HG02884 (cell line): ENCODE results near the gene COL8A1.

Source experiments
- ATAC-seq: cut with Tn5 transposase; IDR thresholded peaks from one replicate; pipeline ENCODE4 v1.9.1; 2021; ENCODE audit warnings: mild to moderate bottlenecking, moderate library complexity; ENCODE audit not compliant: unreplicated experiment

Gene COL8A1

DNA sequence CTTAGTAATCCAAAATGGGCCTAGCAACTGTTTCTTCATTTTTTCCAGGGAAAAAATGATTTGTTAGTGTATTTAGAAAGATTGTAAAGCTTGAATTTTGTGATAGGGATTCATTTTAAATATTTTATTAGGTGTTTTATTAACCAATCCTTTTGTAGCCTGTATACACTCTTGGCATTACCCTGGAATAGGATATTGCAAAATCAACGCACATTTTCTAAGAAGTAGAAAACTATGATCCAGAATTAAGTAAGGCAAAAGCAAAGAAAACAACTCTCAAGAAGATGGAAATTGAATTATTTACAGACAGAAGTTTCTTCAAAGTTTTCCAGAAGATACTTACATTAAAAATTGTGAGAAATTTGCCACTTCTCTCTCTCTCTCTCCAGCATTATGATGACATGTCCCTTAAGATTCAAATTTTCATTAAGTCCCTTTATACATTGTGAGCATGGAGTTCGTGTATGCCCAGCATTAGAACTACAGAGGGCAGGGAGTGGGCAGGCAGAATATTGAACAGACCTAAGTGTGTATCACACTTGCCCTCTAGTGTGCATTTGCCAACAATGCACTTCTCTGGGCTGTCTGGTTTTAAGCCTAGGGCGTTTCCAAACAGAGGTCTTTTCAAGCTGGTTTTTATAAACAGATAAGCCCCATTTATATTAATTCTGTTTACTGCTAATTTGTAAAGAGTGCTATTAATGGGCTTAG is 150.8 kb downstream of the COL8A1 start:
- peak; percentile 98 for ATAC-seq

DNA sequence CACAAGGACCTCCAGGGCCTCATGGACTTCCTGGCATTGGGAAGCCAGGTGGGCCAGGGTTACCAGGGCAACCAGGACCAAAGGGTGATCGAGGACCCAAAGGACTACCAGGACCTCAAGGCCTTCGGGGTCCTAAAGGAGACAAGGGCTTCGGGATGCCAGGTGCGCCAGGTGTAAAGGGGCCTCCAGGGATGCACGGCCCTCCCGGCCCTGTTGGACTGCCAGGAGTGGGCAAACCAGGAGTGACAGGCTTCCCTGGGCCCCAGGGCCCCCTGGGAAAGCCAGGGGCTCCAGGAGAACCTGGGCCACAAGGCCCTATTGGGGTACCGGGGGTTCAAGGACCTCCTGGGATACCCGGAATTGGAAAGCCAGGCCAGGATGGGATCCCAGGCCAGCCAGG is 156.1 kb downstream of the COL8A1 start:
- no peak for ATAC-seq

DNA sequence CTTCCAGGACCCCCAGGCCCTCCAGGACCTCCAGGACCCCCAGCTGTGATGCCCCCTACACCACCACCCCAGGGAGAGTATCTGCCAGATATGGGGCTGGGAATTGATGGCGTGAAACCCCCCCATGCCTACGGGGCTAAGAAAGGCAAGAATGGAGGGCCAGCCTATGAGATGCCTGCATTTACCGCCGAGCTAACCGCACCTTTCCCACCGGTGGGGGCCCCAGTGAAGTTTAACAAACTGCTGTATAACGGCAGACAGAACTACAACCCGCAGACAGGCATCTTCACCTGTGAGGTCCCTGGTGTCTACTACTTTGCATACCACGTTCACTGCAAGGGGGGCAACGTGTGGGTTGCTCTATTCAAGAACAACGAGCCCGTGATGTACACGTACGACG is 157.2 kb downstream of the COL8A1 start:
- no peak for ATAC-seq

DNA sequence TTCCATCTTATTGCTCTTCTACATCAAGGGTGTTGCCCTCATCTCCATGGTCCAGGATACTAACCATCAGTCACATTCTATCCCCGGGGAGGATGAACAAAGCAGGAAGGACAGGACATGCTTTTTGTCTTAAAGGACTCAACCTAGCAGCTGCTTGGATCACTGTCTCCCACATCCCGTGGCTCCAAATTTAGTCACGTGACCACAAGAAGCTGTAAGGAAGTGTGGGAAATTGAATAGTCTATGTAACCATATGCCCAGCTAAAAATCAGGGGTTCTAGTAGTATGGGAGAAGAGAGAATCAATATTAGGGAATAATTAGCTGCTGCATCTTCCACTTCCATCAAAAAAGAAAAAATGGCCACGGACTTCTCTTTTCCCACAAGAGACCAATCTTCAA is 161.0 kb downstream of the COL8A1 start:
- no peak for ATAC-seq

DNA sequence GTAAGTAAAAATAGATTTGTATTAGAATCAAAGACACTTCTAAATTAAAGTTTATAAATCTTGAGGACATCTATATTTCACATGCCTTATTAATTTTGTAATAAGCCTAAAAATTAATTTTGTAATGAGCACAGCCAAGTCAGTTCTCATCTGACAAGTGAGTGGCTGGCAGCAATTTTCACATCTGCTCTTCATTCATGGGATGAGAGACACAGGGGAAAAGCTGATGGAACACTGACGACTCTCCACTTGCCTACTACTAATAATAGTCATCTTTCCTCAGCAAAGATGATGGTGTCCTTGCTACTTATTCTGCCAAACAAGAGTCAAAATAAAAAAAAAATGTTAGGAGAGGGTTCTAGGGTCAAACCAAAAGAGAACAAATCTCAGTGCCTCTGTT is 164.9 kb downstream of the COL8A1 start:
- ATAC-seq = no peak

DNA sequence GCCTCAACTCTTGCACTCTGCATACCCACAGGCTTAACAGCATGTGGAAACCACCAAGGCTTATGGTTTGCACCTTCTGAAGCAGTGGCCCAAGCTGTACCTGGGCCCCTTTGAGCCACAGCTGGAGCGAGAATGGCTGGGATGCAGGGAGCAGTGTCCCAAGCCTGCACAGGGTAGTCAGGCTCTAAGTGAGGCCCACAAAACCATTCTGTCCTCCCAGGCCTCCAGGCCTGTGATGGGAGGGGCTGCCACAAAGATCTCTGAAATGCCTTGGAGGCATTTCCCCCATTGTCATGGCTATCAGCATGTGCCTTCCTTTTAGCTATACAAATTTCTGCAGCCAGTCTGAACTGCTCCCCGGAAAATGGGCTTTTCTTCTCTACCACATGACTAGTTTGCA is 166.8 kb downstream of the COL8A1 start:
- ATAC-seq = no peak

DNA sequence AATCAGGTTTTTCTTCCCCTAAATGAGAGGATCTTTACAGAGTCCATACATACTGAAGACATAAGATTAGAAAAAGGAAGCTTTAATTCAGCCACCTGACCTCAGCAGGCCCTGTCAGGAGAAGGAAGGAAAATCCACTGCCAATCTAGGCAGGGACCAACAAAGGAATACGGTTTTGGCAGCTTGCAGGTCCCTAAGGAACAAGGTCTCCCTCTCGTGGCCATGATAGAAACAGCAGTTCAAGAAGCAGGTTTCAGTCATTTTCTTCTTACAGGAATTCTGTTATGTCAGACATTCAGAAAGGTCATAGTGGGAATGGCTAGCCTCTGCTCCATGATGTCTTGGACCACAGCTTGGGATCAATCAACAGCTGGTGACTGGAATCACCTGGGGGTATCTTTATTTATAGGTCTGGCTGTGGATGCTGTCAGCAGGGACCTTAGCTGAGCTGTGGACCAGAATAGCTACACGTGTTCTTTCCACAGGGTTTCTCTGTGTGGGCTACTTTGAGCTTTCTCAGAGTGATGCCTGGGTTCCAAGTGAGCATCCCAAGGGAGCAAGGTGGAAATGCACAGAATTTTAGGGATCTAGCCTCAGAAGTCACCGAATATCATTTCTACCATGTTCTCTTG is 169.9 kb downstream of the COL8A1 start:
- no peak for ATAC-seq

DNA sequence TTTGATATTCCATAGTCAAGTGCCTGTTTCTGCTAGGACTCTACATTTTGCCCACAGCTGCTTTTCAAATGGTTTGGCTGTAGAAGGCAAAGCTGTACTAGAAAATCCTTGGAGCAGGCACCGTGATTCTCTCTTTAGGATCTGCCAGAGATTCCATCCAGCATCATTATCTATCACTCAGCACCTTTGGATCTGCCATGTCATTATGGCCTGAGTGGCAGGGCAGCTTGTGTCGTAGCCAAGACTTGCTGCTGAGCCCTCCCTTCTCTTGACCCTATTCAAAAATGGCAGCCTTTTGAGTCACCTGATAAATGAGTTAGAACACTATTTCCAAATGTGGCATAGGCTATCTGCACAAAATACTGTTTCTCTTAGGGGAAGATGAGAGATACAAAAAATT is 171.2 kb downstream of the COL8A1 start:
- ATAC-seq = no peak

DNA sequence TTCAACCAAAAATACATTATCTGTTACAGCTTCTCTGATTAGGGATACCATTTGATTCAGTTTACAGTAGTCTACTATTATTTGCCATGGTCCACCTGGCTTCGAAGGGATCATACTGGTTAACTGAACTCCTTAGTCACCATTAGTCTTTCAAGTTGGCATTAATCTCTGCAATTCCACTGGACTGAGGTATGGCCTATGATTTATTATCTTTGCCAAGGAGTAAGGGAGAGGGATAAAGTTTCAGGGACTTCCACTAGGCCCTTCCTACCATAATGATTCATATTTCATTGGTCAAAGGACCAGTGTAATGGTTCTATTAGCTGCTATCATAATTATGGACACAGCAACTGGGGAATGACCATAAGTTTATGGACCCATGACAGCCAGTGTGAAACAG is 172.0 kb downstream of the COL8A1 start:
- ATAC-seq = no peak

DNA sequence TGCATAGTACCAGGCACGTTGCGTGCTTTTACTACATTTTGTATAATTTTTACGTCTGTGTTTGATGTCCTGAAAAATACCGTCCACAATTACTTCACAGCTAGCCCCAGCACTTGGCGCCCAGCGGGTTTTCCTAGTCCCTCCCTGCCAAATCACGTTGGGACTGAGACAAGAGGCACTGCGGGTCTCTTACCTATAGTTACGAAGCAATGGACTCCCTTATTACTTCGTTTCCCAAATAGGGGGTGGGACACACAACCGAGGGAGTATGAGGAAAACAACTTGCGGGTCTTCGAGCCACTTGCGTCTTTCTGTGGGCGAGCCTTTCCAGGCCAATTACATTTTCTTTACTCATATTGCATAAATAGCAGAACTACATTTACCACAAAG is 178.6 kb downstream of the COL8A1 start:
- ATAC-seq = no peak

DNA sequence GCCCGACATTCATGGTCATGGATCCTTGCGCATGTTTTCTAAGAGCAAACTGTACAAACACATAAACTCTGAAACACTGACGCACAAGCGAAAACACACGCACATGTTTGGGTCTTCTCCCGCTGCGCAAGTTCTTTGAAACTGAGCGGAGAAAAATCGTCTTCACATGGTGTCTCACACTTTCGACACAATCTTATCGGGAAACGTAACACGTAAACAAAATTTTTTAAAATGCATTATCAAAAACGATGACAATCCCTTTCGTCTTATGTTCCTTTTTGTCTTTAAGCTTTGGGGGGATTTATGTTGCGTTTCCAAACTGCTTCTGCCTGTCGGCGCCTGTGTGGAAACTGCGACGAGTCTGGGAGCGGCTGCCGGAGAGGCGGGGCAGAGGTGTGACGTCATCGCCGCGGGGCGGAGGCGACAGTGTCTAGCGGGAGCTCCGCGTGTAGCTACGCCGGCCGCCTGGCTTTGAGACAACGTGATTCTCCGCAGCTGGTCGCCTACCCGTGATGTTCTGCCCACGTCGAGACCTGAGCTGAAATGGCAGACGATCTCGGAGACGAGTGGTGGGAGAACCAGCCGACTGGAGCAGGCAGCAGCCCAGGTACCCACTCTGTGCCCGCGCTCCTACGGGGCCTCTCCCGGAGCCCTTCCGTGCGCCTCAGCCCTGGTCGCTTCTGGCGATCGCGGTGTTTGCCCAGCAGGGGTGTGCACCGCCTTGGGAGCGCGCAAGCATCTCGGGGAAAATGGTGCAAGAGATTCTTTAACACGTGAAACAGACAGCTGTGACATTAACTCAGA is 179.2 kb downstream of the COL8A1 start, which contains the start of gene CMSS1:
Gene CMSS1, plus strand, starts transcription at position 426 of the 804 bp plus-strand sequence.
- peak; percentile 95 for ATAC-seq

DNA sequence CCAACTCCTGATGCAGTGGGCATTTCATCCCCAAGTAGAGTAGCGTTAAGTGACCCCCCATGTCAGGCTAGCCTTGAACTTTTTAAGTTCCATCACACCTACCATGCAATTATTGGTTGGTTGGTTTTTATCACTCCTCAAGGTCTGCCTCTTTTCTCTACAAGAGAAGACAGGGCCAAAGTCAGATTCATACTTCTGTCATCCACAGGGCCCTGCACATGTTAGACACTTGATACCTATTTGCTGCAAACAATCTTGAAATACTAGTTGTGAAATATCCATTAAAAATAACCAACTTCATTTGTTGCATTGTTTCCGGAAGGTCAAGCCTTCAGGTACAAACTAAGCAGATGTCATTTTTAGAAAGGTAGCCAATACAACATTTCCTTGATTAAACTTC is 180.4 kb downstream of the COL8A1 start:
- no peak for ATAC-seq

DNA sequence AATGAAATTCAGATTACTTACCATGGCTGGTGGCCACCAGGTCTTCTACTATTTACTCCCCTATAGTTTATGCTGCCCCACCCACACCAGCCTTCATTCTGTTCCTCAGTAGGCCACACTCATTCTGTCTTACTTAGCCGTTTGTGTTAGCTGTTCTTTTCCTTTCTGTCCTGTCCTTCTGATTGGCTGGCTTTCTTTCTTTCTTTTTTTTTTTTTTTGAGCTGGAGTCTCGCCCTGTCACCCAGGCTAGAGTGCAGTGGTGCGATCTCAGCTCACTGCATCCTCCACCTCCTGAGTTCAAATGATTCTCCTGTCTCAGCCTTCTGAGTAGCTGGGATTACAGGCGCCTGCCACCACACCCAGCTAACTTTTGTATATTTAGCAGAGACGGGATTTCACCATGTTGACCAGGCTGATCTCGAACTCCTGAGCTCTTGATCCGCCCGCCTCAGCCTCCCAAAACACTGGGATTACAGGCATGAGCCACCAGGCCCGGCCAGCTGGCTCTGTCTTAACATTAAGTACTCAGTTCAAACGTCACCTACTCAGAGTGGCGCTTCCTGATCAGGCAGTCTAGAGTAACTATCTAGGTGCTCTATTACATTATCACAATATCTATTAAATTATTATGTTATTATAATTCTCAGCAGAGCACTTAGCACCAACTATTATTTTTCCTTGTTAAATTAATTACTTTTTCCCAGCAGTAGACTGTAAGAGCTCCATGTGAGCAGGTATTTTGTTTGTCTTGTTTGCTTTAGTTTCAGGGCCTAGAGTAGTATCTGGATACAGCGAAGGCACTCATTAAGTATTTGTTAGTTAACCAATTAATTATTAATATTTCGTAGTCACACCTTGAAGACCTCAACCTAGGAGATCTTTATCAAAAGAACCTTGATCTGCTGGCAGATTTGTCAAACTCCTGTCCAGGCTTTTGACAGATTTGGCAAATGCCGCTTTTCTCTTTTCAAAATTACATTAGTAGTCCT is 185.6 kb downstream of the COL8A1 start:
- no peak for ATAC-seq

DNA sequence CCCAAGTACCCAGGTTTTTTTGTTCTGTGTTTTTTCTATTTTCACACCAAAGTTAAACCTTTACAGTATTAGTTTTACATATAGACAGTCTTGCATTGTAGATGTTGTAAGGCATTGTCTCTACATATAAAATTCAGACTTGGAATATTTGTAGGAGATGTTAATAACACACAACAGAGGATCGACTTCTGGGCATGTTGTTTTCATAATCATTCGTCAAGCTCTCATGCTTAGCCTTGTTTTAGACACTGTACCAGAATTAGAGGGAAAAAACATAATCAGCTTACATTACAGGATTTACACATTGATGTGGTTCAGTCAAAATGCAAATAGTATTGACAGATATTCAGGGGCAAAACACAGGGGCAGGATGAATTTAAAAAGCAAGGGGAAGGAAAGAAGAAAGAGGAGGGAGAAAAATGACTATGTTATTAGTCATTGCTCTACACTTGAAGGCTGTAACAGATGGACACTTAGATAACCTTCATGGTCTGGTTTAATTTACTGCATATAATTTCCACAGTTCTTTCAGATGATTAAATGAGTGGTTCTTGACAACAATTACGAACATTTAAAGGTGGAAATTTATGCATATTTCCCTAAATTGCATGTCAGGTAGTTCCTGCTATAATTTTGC is 186.7 kb downstream of the COL8A1 start:
- no peak for ATAC-seq

DNA sequence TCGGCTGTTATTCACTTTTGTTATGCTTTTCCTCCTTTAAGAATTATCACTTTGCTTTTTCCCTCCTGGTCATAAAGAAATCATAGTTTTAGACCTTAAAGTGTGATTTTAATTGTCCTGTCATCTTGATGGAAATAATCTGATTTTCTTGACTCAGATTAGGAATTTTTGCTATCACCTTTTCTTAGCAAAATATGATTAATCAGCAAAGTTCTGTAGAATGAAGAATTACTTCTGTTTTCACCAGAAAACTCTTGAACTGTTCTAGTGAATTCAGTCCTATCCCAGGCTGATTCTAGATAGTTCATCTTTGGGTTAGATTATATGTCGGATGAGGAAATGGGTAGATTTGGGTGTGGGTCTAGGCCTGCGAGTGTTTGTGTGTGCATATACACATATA is 191.4 kb downstream of the COL8A1 start:
- no peak for ATAC-seq

DNA sequence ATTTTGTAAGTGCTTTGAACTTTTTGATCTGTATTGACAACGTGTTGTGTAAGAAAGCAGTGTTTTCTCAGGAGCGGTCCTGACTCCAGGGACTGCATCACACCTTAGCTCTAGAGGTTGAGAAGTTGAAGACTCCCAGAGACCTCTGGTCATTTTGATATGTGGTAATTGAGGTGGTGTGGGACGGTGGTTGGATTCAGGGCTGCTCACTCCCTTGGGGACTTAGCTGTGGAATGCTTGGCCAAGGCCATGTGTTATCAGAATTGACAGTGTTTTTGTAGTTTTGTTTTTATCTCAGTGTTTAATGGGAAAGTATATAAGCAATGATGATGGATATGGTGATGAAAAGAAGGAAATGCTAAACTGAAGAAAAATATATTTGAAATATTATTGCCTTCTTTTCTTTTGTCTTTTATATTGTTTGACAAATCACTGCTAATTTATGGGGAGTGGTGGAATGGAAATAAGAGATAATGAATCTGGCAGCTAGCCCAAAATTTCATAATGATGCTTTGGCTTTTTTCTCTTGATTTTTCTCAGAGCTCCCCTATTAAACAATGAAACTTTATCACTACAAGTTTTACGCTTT is 195.3 kb downstream of the COL8A1 start:
- no peak for ATAC-seq

DNA sequence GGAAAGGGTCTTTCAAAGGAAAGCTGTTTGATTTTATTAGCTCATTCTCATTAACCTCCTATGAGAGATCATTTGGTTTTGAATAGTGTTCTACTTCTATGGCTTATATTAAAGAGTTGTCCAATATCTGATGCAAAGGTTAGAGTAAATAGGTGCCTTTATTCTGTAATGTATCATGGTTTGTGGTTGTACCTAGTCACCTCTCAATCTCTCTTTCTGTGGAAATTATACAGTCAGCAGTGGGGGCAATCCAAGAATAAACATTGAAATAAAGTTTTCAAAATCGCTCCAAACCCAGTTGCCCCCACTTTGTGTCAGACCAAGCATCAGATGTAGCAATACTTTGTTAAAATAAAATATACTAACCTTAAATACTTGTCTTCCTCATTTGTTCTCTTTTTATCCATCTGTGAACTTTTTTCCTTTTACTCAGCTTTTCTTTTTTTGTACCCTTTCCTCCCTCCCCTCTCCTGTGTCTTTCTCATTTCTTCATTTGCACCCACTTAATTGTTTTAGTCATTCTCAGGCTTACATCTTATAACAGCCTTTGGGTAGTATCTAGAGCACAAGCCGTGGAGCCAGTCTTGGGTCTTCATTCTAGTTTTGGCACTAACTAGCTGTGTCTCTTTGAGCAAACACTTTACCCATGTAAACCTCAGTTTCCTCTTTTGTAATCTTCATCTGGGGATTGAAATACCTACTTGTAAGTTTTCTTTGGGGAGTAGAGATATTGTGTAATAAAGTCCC is 196.0 kb downstream of the COL8A1 start:
- no peak for ATAC-seq

DNA sequence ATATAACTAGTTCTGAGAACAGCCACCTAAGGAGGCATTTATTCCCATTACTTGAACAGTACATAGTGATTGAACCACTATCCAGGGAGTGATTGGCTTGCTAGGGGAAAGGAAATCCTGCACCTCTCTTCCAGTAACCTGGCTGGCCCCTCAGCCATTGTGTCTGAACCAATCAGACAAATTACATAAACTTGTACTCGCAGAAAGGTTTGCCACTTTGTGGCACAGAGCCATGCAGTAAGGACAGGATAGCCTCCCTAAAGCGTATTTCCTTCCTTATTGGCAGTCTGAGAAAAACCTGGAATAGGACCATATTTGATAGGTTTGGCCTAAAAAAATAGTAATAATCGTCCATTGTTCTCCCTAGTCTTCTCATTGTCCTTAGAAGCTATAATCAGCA is 198.3 kb downstream of the COL8A1 start:
- no peak for ATAC-seq

DNA sequence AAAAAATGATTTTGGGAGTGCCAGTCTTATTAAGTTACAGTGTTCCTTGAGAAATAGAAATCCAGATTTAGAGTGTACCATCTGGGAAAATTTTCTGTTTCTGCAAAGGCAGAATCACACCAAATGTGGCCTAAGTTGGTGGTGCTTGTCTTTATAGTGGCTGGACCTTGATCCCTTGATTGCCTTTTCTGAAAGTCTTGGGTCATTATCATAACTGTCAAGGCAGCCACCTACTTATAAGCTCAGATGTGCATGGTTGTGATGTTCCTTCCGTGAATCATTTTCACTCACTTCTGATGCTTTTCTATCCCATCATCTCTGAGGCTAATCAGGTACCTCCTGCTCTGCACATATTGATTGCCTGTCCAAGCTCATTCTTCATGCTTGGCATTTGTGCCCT is 199.3 kb downstream of the COL8A1 start:
- no peak for ATAC-seq
